HepG2 (cell line): ENCODE data around the gene LRBA.

Experiments used
- GABPA ChIP-seq, 2 experiments: IDR thresholded peaks; 2 replicates each; pipeline ENCODE4 v1.6.1; 2011 to 2016; ENCODE audit warnings: low read depth in 2 of 2, low read length in 1 of 2, missing biosample characterization in 1 of 2, missing genetic modification characterization in 1 of 2
- MXD1 ChIP-seq: sonication (generic); formaldehyde crosslinking; IDR thresholded peaks from 2 replicates; pipeline ENCODE4 v1.4.0; 2020; ENCODE audit warnings: mild to moderate bottlenecking, missing genetic modification reagents
- REL ChIP-seq: sonication (generic); formaldehyde crosslinking; conservative IDR thresholded peaks from 2 replicates; pipeline ENCODE4 v1.8.0; 2022; ENCODE audit warnings: mild to moderate bottlenecking, missing genetic modification reagents, moderate library complexity
- TBX3 ChIP-seq: fragments of 450-650 bp; IDR thresholded peaks from 2 replicates; pipeline ENCODE4 v1.6.1; 2017; ENCODE audit warnings: antibody characterized with exemption, mild to moderate bottlenecking, inconsistent platforms, borderline replicate concordance
- ZFP41 ChIP-seq: sonication (generic); formaldehyde crosslinking; IDR thresholded peaks from 2 replicates; pipeline ENCODE4 v1.4.0; 2020; ENCODE audit warnings: mild to moderate bottlenecking, missing genetic modification reagents, borderline replicate concordance
- ZNF607 ChIP-seq: sonication (generic); formaldehyde crosslinking; IDR thresholded peaks from 2 replicates; pipeline ENCODE4 v1.5.1; 2020; ENCODE audit warnings: missing genetic modification reagents, mild to moderate bottlenecking, borderline replicate concordance
- ZNF644 ChIP-seq: IDR thresholded peaks from 2 replicates; pipeline ENCODE4 v1.6.1; 2016; ENCODE audit warnings: low read depth
- ZSCAN12 ChIP-seq: sonication (generic); formaldehyde crosslinking; IDR thresholded peaks from 2 replicates; pipeline ENCODE4 v1.9.0; 2021; ENCODE audit warnings: mild to moderate bottlenecking, missing genetic modification reagents

- no peak for TF ChIP-seq ZSCAN12 (CRISPR knock-in tag)
- no peak for TF ChIP-seq MXD1 (CRISPR knock-in tag)
- no peak for TF ChIP-seq ZFP41 (CRISPR knock-in tag)
- no peak for TF ChIP-seq TBX3
- no peak for TF ChIP-seq REL (CRISPR knock-in tag)
- TF ChIP-seq ZNF607, result no peak
- no peak for TF ChIP-seq GABPA (IDR thresholded peaks at IDR 0.05; ENCODE audit: low read depth, low read length)
- TF ChIP-seq GABPA (CRISPR knock-in tag; IDR thresholded peaks at IDR 0.05; ENCODE audit: low read depth), result no peak
- TF ChIP-seq ZNF644 (CRISPR knock-in tag), result no peak
Measured at GRCh38 chr4:150237110-150237872, 777.8 kb downstream of the LRBA start.
